HG03354 (cell line): ENCODE measurements around the gene ADARB1.
"Not testable (repeated sequence)": the region's sequence is repeated elsewhere in the genome, so short reads cannot be mapped to it uniquely, and the experiment has no call there.

Experiments used
- ATAC-seq: cut with Tn5 transposase; IDR thresholded peaks from one replicate; pipeline ENCODE4 v1.9.1; 2021; ENCODE audit warnings: mild to moderate bottlenecking; ENCODE audit not compliant: unreplicated experiment, poor library complexity, severe bottlenecking

Gene ADARB1

GRCh38 chr21:45129189-45129923, 55.0 kb downstream of the ADARB1 start:
- ATAC-seq = no peak

- ATAC-seq = no peak
Measured at GRCh38 chr21:45130324-45130774, 56.0 kb downstream of the ADARB1 start.

- ATAC-seq = no peak
Measured at GRCh38 chr21:45131537-45131999, 57.2 kb downstream of the ADARB1 start.

GRCh38 chr21:45132841-45133573, 58.6 kb downstream of the ADARB1 start:
- ATAC-seq = no peak

GRCh38 chr21:45133574-45134278, 59.3 kb downstream of the ADARB1 start:
- not testable (repeated sequence) for ATAC-seq

- no peak for ATAC-seq
Measured at GRCh38 chr21:45134279-45135076, 60.1 kb downstream of the ADARB1 start.

- no peak for ATAC-seq
Measured at GRCh38 chr21:45135122-45135521, 60.7 kb downstream of the ADARB1 start.

GRCh38 chr21:45135868-45136267, 61.5 kb downstream of the ADARB1 start:
- no peak for ATAC-seq

- ATAC-seq = no peak
Measured at GRCh38 chr21:45136500-45136899, 62.1 kb downstream of the ADARB1 start.

- ATAC-seq = no peak
Measured at GRCh38 chr21:45136927-45137611, 62.7 kb downstream of the ADARB1 start.

- ATAC-seq = no peak
Measured at GRCh38 chr21:45137612-45137937, 63.2 kb downstream of the ADARB1 start.

- no peak for ATAC-seq
Measured at GRCh38 chr21:45138199-45139002, 64.0 kb downstream of the ADARB1 start.

GRCh38 chr21:45139003-45139360, 64.6 kb downstream of the ADARB1 start:
- not testable (repeated sequence) for ATAC-seq

GRCh38 chr21:45139473-45139872, 65.1 kb downstream of the ADARB1 start:
- ATAC-seq = no peak

GRCh38 chr21:45140346-45140940, 66.1 kb downstream of the ADARB1 start:
- ATAC-seq = peak; percentile 68

- not testable (repeated sequence) for ATAC-seq
Measured at GRCh38 chr21:45140944-45141343, 66.6 kb downstream of the ADARB1 start.

- no peak for ATAC-seq
Measured at GRCh38 chr21:45141507-45141906, 67.1 kb downstream of the ADARB1 start.
